ENCODE results near the gene EXOSC2. TPM values are rescaled to one million over a fixed set of nuclear protein-coding genes. Genes with fewer than 3 reads are reported as not detected.

EXOSC2 gene
- polyA plus RNA-seq, 1 donor from 2014 or later = 36.3 TPM

GRCh38 chr9:130712564-130713285 lies 19.1 kb downstream of the EXOSC2 start:
- H3K27me3 ChIP-seq (ENCODE audit: insufficient read depth, low read depth, low read length) = no peaks in the 10 kb centered on the region
- H3K27ac ChIP-seq (ENCODE audit: low read length) = peak overlapping the region; percentile 95
- H2AFZ ChIP-seq (ENCODE audit: low read depth, low read length) = peak overlapping the region; percentile 80
- TF ChIP-seq REST (IDR thresholded peaks at IDR 0.05; ENCODE audit: borderline replicate concordance) = peak; percentile 74
- TF ChIP-seq EP300 (conservative IDR thresholded peaks at IDR 0.05; ENCODE audit: poor library complexity, severe bottlenecking) = no peak
- TF ChIP-seq EZH2 (IDR thresholded peaks at IDR 0.05; ENCODE audit: borderline replicate concordance, insufficient read depth, low read length, poor library complexity, severe bottlenecking) = no peak
- peak; percentile 80 for TF ChIP-seq TAF1 (IDR thresholded peaks at IDR 0.05; ENCODE audit: low read depth)
- no peak for TF ChIP-seq SMC3 (conservative IDR thresholded peaks at IDR 0.05; ENCODE audit: poor library complexity)
- TF ChIP-seq MXI1 (conservative IDR thresholded peaks at IDR 0.05; ENCODE audit: poor library complexity, severe bottlenecking) = peak; percentile 59
- peak; percentile 77 for TF ChIP-seq POLR2AphosphoS5 (IDR thresholded peaks at IDR 0.05)
- TF ChIP-seq RAD21 (conservative IDR thresholded peaks at IDR 0.05) = peak; percentile 22
- no peak for TF ChIP-seq CTCF (IDR thresholded peaks at IDR 0.05; ENCODE audit: poor library complexity, severe bottlenecking)
- no peaks in the 10 kb centered on the region for H3F3A ChIP-seq (ENCODE audit: insufficient read depth, low read length, poor library complexity, severe bottlenecking)
- no peak overlapping the region for H3K4me2 ChIP-seq (ENCODE audit: low read length)
- H3K4me3 ChIP-seq (ENCODE audit: low read length) = peak overlapping the region; percentile 95
- peaks cover 42% of the 10 kb centered on the region for H3K79me2 ChIP-seq (replicated peaks; ENCODE audit: insufficient read depth, low read length)
- H3K9me2 ChIP-seq (ENCODE audit: insufficient read depth, low read length) = no peaks in the 10 kb centered on the region
- H3K9me3 ChIP-seq (ENCODE audit: low read length) = no peaks in the 10 kb centered on the region
- H3K36me3 ChIP-seq (ENCODE audit: insufficient read depth, low read length) = no peaks in the 10 kb centered on the region
- H3K9ac ChIP-seq (ENCODE audit: low read length) = peak overlapping the region; percentile 91
- H4K20me1 ChIP-seq (ENCODE audit: insufficient read depth) = peaks cover 6% of the 10 kb centered on the region

DNA sequence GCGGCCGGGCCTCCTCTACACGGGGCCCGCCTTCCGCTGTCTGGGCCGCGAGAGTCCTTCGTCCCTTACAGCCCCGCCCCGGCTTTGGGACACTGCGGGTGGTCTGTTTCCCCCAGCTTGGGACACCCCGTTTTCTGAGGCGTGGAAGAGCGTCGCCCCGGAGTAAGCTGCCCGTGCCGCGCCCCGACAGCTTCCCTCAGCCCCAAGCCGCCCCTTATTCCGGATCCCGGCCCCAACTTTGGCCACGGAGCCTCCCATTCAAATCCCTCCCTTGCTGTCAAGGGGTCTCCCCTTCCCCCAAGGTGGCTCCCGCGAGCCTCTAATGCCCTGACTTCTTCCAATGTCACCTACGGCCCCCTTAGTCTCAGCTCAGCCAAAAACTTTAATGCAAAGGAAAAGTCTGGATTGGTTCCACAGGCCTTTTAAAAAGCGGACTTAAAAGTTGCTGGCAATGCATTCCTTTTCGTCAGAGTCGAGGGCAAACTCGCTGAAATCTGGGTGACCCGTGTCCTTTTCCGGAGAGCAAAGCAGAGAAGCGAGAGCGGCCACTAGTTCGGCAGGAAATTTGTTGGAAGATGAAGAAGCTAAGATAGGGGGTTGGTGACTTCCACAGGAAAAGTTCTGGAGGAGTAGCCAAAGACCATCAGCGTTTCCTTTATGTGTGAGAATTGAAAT lies 19.8 kb downstream of the EXOSC2 start:
- peaks cover 42% of the 10 kb centered on the region for H3K79me2 ChIP-seq (replicated peaks; ENCODE audit: insufficient read depth, low read length)
- no peaks in the 10 kb centered on the region for H3K27me3 ChIP-seq (ENCODE audit: insufficient read depth, low read depth, low read length)
- peak overlapping the region; percentile 93 for H3K4me2 ChIP-seq (ENCODE audit: low read length)

More for the DNA sequence above, 19.8 kb downstream of the EXOSC2 start:
- H3K9me3 ChIP-seq (ENCODE audit: low read length) = no peaks in the 10 kb centered on the region
- H4K20me1 ChIP-seq (ENCODE audit: insufficient read depth) = peaks cover 6% of the 10 kb centered on the region
- peak overlapping the region; percentile 95 for H3K27ac ChIP-seq (ENCODE audit: low read length)
- no peaks in the 10 kb centered on the region for H3K36me3 ChIP-seq (ENCODE audit: insufficient read depth, low read length)
- peak overlapping the region; percentile 80 for H2AFZ ChIP-seq (ENCODE audit: low read depth, low read length)
- H3K4me3 ChIP-seq (ENCODE audit: low read length) = peak overlapping the region; percentile 95
- H3K9me2 ChIP-seq (ENCODE audit: insufficient read depth, low read length) = no peaks in the 10 kb centered on the region
- H3K9ac ChIP-seq (ENCODE audit: low read length) = peak overlapping the region; percentile 91
- H3F3A ChIP-seq (ENCODE audit: insufficient read depth, low read length, poor library complexity, severe bottlenecking) = no peaks in the 10 kb centered on the region
- no peak for TF ChIP-seq REST (IDR thresholded peaks at IDR 0.05; ENCODE audit: borderline replicate concordance)
- TF ChIP-seq EZH2 (IDR thresholded peaks at IDR 0.05; ENCODE audit: borderline replicate concordance, insufficient read depth, low read length, poor library complexity, severe bottlenecking) = no peak
- TF ChIP-seq RAD21 (conservative IDR thresholded peaks at IDR 0.05) = no peak
- TF ChIP-seq CTCF (IDR thresholded peaks at IDR 0.05; ENCODE audit: poor library complexity, severe bottlenecking) = no peak
- no peak for TF ChIP-seq EP300 (conservative IDR thresholded peaks at IDR 0.05; ENCODE audit: poor library complexity, severe bottlenecking)
- TF ChIP-seq SMC3 (conservative IDR thresholded peaks at IDR 0.05; ENCODE audit: poor library complexity) = no peak
